ENCODE measurements around the gene MCCC2. TPM values are rescaled to one million over a fixed set of nuclear protein-coding genes. Genes with fewer than 3 reads are reported as not detected.
"Not testable (repeated sequence)": the region's sequence is repeated elsewhere in the genome, so short reads cannot be mapped to it uniquely, and the experiment has no call there.

Gene MCCC2
- total RNA-seq, 1 experiment from 2014 or later: 51.8 TPM

DNA sequence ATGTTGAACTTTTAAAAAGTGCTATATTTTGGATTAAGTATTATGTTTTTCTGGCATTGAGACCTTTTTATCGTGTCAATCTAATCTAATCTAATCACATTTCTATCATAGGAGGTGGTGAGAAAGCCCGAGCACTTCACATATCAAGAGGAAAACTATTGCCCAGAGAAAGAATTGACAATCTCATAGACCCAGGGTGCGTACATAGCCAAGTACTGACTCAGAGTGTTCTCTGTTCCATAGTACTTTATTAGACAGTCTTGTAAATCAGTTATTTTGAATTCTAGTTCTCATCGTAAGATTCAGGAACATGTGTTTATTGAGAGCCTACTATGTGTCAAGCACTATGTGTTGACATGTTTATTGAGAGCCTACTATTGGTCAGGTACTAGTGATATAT is 9.0 kb downstream of the MCCC2 start:
- DNase-seq (ENCODE audit: extremely low read depth, low read depth): no peak

DNA sequence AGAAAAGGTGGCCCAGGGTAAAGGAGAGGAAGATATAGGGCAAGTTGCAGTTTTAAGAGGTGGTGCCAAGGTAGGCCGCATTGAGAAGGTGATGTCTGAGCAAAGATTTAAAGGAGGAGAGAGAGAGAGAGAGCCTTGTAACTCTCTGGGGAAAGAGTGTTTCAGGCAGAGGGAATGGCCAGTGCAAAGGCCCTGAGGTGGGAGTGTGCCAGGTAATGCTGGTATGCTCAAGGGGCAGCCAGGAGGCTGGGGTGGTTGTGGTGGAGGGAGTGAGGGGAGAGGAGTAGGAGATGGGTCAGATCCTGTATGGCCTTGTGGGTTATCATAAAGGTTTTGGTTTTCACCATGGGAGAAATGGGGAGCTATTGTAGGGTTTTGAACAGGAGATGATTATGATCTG is 9.9 kb downstream of the MCCC2 start:
- no peak for DNase-seq (ENCODE audit: extremely low read depth, low read depth)

- DNase-seq (ENCODE audit: extremely low read depth, low read depth): no peak
Observed at GRCh38 chr5:71600783-71601182, 13.6 kb downstream of the MCCC2 start.

GRCh38 chr5:71601222-71602026 is 14.3 kb downstream of the MCCC2 start:
- DNase-seq (ENCODE audit: extremely low read depth, low read depth): peak; percentile 65

DNA sequence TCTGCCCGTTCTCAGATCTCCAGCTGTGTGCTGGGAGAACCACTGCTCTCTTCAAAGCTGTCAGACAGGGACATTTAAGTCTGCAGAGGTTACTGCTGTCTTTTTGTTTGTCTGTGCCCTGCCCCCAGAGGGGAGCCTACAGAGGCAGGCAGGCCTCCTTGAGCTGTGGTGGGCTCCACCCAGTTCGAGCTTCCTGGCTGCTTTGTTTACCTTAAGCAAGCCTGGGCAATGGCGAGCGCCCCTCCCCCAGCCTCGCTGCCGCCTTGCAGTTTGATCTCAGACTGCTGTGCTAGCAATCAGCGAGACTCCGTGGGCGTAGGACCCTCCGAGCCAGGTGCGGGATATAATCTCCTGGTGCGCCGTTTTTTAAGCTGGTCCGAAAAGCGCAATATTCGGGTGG is 22.8 kb downstream of the MCCC2 start:
- DNase-seq (ENCODE audit: extremely low read depth, low read depth): not testable (repeated sequence)

DNA sequence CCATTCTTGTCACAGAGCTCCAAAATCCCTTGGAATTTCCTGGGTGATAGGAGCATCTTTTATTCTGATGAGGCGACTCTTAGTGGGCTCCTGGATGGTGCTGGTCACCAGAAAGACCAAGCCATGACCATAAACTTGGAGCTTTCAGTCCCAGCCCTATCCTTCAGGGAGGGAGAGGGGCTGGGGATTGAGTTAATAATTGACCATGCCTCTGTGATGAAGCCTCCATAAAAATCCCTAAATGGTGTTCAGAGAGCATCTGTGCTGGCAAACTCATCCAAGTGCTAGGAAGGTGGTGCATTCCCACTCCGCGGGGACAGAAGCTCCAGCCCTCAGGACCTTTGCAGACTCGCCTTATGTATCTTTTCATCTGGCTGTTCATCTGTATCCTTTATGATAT is 28.7 kb downstream of the MCCC2 start:
- DNase-seq (ENCODE audit: extremely low read depth, low read depth): no peak

DNA sequence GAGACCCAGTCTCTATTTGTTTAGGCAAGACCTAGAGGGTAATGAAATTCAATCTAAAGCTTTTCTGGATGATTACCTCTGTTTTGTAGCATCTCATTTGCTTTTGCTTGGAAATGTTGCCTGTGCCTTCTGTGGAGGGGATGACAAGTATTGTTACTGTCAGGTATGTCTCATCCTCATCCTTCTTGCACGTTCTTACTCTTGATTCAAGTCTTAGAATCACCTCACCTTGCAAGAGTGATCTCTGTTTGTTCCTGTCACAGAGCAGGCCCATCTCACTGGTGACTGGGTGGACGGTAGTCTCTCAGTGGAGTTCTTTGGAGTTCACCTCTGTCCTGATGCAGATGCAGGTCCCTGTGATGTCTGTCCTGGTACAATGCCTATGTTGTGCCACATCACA is 33.5 kb downstream of the MCCC2 start:
- DNase-seq (ENCODE audit: extremely low read depth, low read depth): no peak

GRCh38 chr5:71621268-71621667 is 34.1 kb downstream of the MCCC2 start:
- DNase-seq (ENCODE audit: extremely low read depth, low read depth): no peak

DNA sequence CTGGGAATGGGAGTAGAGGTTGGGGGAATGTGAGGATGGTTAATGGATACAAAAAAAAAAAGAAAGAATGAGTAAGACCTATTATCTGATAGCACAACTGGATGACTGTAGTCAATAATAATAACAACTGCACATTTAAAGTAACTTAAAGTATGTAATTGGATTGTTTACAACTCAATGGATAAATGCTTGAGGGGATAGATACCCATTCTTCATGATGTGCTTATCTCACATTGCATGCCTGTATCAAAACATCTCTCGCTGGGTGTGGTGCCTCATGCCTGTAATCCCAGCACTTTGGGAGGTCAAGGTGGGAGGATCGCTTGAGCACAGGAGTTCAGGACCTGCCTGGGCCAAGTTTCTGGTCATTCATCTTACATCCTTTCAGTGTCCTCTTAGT is 34.6 kb downstream of the MCCC2 start:
- no peak for DNase-seq (ENCODE audit: extremely low read depth, low read depth)

DNA sequence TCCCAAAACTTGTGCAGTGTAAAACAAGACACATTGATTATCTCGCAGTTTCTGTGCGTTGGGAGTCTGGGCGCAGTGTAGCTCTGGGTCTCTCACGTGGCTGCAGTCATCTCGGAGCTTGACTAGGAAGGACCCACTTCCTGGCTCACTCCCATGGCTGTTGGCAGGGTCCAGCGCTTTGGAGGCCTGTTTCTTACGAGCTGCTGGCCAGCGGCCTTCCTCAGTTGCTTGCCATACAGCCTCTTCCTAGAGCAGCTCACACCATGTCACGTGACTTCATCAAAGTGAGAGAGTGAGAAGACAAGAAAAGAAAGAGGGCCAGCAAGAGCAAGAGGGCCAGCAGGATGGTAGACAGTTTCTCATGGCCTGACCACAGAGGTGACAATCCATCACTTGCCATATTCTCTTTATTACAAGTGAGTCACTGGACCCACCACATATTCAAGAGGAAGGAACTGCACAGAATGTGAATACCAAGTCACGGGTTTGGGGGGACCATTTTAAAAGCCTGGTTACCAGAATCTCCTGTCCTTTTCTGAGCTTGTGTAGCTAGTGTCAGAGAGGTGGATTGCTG is 36.2 kb downstream of the MCCC2 start:
- no peak for DNase-seq (ENCODE audit: extremely low read depth, low read depth)

DNA sequence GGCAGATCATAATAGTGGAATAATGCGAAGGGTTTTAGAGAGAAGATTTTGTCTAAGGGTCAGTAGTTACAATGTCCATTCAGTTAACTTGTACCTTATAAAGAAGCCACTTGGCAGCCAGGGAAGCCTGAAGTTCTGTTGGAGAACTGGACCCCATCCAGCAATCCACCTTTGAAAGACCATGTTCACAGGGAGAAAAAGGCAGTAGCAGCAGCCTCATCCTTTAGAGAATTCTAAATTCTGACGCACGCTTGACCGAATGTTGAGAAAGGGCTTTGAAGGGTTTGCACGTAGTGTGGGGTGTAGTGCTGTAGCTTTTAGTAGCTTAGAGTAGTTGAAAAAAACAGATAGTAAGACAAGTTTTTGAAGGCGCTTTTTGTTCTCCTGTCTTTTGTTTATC is 42.8 kb downstream of the MCCC2 start:
- no peak for DNase-seq (ENCODE audit: extremely low read depth, low read depth)

DNA sequence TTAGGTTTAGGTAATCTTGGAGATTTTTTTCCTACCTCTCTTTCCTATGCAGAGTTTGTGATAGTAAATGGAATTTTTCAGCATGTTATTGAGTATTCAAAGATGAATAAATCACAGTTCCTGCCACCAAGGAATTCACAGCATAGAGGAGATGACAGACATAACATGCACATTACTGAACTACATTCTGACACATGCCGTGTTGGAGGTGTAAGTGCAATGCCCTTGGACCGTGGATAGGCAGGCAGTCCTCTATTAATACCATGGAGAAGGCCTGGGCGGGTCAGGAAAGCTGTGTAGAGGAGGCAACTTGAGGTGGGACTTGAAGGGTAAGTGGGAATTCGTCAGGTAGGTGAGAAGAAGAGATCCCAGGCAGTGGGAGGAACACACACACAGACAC is 43.9 kb downstream of the MCCC2 start:
- peak; percentile 29 for DNase-seq (ENCODE audit: extremely low read depth, low read depth)

DNA sequence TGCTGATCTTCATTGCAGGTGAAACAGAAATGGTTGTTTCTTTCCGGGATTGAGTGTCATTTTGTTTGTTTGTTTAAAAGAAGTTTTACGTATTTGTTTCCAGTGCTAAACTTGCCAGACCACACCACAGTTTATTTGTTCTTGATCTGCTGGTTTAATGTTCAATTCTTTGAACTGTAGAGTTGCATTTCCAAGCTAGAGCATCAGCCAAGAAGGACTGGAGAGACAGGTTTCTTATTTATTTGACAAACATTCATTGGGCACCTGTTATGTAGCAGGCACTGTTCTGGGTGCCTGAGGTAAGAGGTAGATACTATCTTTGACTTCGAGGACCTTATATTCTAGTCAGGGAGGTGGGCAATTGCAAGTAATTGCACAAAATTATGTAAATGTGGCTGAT is 45.0 kb downstream of the MCCC2 start:
- DNase-seq (ENCODE audit: extremely low read depth, low read depth): no peak

DNA sequence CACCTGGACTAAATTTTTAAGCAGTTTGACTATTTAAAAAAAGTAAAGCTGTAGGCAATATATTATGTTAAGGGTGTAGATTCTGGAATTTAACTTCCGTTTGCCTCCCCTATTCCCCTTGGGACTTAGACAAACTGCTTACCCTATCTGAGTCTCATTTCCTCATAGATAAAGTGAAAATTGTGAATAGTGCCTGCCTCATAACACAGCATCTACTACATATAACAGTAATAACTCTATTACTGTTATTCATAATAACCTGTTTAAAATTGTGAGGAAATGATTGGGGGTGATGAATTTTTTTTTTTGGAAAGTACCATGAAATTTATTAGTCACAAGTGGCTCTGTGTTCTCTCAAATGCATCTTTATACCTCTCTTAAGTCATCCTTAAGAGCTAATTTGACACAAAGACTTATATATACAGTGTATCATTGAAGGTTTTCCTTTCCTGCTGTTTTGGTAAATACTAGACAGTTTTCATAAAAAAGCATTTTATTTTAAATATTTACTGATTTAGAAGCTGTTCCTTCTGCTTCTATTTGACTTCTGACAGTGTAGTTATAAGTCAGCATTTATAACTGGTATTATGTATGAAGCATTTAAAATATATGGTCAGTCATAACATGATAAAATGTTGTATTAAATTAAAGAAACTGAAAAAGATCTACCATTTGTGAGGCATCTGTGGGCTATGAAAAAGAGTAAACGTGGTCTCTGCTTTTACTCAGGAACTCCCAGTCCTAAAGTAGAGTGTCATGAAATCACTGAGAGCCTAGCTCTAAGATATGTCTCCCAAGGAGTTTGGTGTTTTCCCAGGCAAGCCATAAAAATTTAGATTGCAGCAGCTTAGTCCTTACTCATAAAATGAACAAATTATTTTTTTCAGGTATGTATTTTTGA is 46.4 kb downstream of the MCCC2 start:
- DNase-seq (ENCODE audit: extremely low read depth, low read depth): no peak

DNA sequence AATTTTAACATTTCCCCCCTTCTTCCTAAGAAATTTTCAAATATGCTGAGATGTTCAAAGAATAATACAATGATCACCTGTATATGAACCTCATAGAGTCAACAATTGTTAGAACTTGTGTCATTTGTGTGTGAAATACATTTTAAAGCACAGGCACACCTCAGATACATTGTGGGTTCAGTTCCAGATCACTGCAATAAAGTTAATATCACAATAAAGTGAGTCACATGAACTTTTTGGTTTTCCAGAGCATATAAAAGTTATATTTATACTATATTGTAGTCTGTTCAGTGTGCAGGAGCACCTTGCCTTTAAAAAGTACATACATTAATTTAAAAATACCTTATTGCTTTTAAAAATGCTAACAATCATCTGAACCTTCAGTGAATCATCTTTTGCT is 50.0 kb downstream of the MCCC2 start:
- no peak for DNase-seq (ENCODE audit: extremely low read depth, low read depth)

DNA sequence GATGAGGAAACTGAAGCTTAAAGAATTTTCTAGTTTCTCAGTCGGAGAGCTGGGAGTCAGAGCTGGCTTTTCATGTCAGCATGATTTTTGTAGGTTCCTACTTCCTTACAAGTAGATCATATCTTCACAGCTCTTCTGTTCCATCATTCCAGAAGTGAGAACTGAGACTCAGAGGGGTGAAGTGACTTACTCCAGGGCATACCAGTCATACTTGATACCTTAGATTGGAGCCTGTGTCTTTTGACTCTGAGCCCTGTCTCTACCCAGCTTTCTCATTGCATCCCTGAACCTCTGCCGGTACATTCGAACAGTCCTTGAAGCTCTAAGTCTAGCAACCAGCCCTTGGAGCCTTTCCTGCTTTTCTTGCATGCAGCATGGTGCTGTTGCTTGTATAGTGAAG is 53.3 kb downstream of the MCCC2 start:
- no peak for DNase-seq (ENCODE audit: extremely low read depth, low read depth)

- no peak for DNase-seq (ENCODE audit: extremely low read depth, low read depth)
Observed at GRCh38 chr5:71645030-71645429, 57.9 kb downstream of the MCCC2 start.

- not testable (repeated sequence) for DNase-seq (ENCODE audit: extremely low read depth, low read depth)
Observed at GRCh38 chr5:71650940-71651339, 63.8 kb downstream of the MCCC2 start.

GRCh38 chr5:71651579-71651978 is 64.4 kb downstream of the MCCC2 start:
- DNase-seq (ENCODE audit: extremely low read depth, low read depth): no peak

DNA sequence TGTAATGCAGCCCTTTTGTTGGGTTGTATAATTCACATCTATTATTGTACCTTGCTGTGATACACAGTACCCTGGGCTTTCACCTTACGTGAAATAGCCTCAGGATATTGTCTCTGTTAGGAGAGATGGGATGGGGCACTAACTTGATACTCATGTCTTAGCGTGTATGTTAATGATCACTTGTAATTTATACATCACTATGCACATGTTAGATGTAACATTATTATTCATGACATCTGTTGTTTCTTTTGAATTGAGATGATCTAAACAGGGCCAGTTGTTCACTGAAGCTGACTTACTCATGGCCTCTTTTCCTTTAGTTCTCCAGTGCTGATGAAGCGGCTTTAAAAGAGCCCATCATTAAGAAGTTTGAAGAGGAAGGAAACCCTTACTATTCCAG is 65.2 kb downstream of the MCCC2 start:
- no peak for DNase-seq (ENCODE audit: extremely low read depth, low read depth)

GRCh38 chr5:71652803-71653543 is 65.8 kb downstream of the MCCC2 start:
- DNase-seq (ENCODE audit: extremely low read depth, low read depth): no peak
